Rectal smooth muscle tissue (tissue), 1 donor: ENCODE results near the gene CTNNA3.
"Not testable (repeated sequence)": the region's sequence is repeated elsewhere in the genome, so short reads cannot be mapped to it uniquely, and the experiment has no call there.

Experiments
- H3K27ac ChIP-seq: one replicate; pipeline ENCODE4 v1.7.0; 2013; ENCODE audit warnings: low read depth, low read length, inconsistent platforms
- H3K27me3 ChIP-seq: one replicate; pipeline ENCODE4 v1.7.0; 2013; ENCODE audit warnings: low read length; ENCODE audit not compliant: control insufficient read depth, insufficient read depth
- H3K36me3 ChIP-seq: one replicate; pipeline ENCODE4 v1.7.0; 2013; ENCODE audit warnings: low read length; ENCODE audit not compliant: control insufficient read depth, insufficient read depth
- H3K4me1 ChIP-seq: one replicate; pipeline ENCODE4 v1.7.0; 2013; ENCODE audit warnings: low read length; ENCODE audit not compliant: control insufficient read depth, insufficient read depth
- H3K4me3 ChIP-seq: one replicate; pipeline ENCODE4 v1.7.0; 2013; ENCODE audit warnings: low read length
- H3K9ac ChIP-seq: one replicate; pipeline ENCODE4 v1.7.0; 2013; ENCODE audit warnings: low read length

The CTNNA3 gene

GRCh38 chr10:67696029-67696428 lies at the start of gene CTNNA3:
CTNNA3 (minus strand) TSS chr10:67696195.
- H3K9ac ChIP-seq, result no peak within 1 kb of the TSS
- H3K36me3 ChIP-seq, result no peaks in the 10 kb centered on the region
- H3K4me1 ChIP-seq, result peaks cover 9% of the 10 kb centered on the region
- H3K4me3 ChIP-seq, result peak within 1 kb of the TSS; percentile 9
- H3K27me3 ChIP-seq, result no peaks in the 10 kb centered on the region
- peak within 1 kb of the TSS; percentile 48 for H3K27ac ChIP-seq

GRCh38 chr10:67735430-67735829 lies 39.4 kb upstream of the CTNNA3 start:
- Histone ChIP-seq H3K36me3 (no peaks in the 10 kb centered on the region), H3K4me3 (no peak overlapping the region), H3K4me1 (no peaks in the 10 kb centered on the region), H3K9ac (no peak overlapping the region), H3K27me3 (no peaks in the 10 kb centered on the region), H3K27ac (no peak overlapping the region)

GRCh38 chr10:67733511-67733910 lies 37.5 kb upstream of the CTNNA3 start:
- H3K4me3 ChIP-seq, result no peak overlapping the region
- no peak overlapping the region for H3K9ac ChIP-seq
- no peaks in the 10 kb centered on the region for H3K4me1 ChIP-seq
- no peaks in the 10 kb centered on the region for H3K36me3 ChIP-seq
- no peak overlapping the region for H3K27ac ChIP-seq
- no peaks in the 10 kb centered on the region for H3K27me3 ChIP-seq

- H3K4me3 ChIP-seq, result no peak overlapping the region
- H3K27me3 ChIP-seq, result no peaks in the 10 kb centered on the region
- no peak overlapping the region for H3K27ac ChIP-seq
- H3K9ac ChIP-seq, result no peak overlapping the region
- H3K36me3 ChIP-seq, result no peaks in the 10 kb centered on the region
- no peaks in the 10 kb centered on the region for H3K4me1 ChIP-seq
Observed at GRCh38 chr10:67725567-67725966, 29.6 kb upstream of the CTNNA3 start.

- H3K36me3 ChIP-seq, result no peaks in the 10 kb centered on the region
- no peak overlapping the region for H3K27ac ChIP-seq
- H3K4me1 ChIP-seq, result no peaks in the 10 kb centered on the region
- H3K9ac ChIP-seq, result no peak overlapping the region
- no peak overlapping the region for H3K4me3 ChIP-seq
- H3K27me3 ChIP-seq, result no peaks in the 10 kb centered on the region
Observed at GRCh38 chr10:67723601-67724000, 27.6 kb upstream of the CTNNA3 start.

GRCh38 chr10:67722113-67722512 lies 26.1 kb upstream of the CTNNA3 start:
- Histone ChIP-seq H3K4me3 (no peak overlapping the region), H3K27me3 (no peaks in the 10 kb centered on the region), H3K36me3 (no peaks in the 10 kb centered on the region), H3K9ac (no peak overlapping the region), H3K4me1 (no peaks in the 10 kb centered on the region), H3K27ac (no peak overlapping the region)

GRCh38 chr10:67716455-67716854 lies 20.5 kb upstream of the CTNNA3 start:
- H3K9ac ChIP-seq, H3K27ac ChIP-seq, H3K36me3 ChIP-seq, H3K4me1 ChIP-seq, H3K27me3 ChIP-seq, H3K4me3 ChIP-seq: not testable (repeated sequence)

- H3K36me3 ChIP-seq, result no peaks in the 10 kb centered on the region
- no peak overlapping the region for H3K27ac ChIP-seq
- H3K4me3 ChIP-seq, result no peak overlapping the region
- no peak overlapping the region for H3K9ac ChIP-seq
- no peaks in the 10 kb centered on the region for H3K4me1 ChIP-seq
- no peaks in the 10 kb centered on the region for H3K27me3 ChIP-seq
Observed at GRCh38 chr10:67705921-67706320, 9.9 kb upstream of the CTNNA3 start.

- not testable (repeated sequence) for H3K36me3 ChIP-seq, H3K4me3 ChIP-seq, H3K27me3 ChIP-seq, H3K4me1 ChIP-seq, H3K27ac ChIP-seq, H3K9ac ChIP-seq
Observed at GRCh38 chr10:67699613-67700270, 3.7 kb upstream of the CTNNA3 start.

- no peak overlapping the region for H3K4me3 ChIP-seq
- no peak overlapping the region for H3K9ac ChIP-seq
- H3K4me1 ChIP-seq, result peaks cover 9% of the 10 kb centered on the region
- H3K36me3 ChIP-seq, result no peaks in the 10 kb centered on the region
- no peak overlapping the region for H3K27ac ChIP-seq
- no peaks in the 10 kb centered on the region for H3K27me3 ChIP-seq
Observed at GRCh38 chr10:67698164-67698563, 2.2 kb upstream of the CTNNA3 start.

GRCh38 chr10:67697724-67698131 lies 1.7 kb upstream of the CTNNA3 start:
- H3K4me3 ChIP-seq, result no peak overlapping the region
- H3K9ac ChIP-seq, result no peak overlapping the region
- H3K36me3 ChIP-seq, result no peaks in the 10 kb centered on the region
- peaks cover 9% of the 10 kb centered on the region for H3K4me1 ChIP-seq
- H3K27me3 ChIP-seq, result no peaks in the 10 kb centered on the region
- H3K27ac ChIP-seq, result no peak overlapping the region

GRCh38 chr10:67696679-67697078 lies 684 bp upstream of the CTNNA3 start:
- Histone ChIP-seq H3K36me3 (no peaks in the 10 kb centered on the region), H3K4me1 (peaks cover 9% of the 10 kb centered on the region), H3K27me3 (no peaks in the 10 kb centered on the region), H3K27ac (no peak overlapping the region), H3K4me3 (no peak overlapping the region), H3K9ac (no peak overlapping the region)

GRCh38 chr10:67695555-67695954 lies 440 bp downstream of the CTNNA3 start:
- Histone ChIP-seq H3K9ac (no peak overlapping the region), H3K27me3 (no peaks in the 10 kb centered on the region), H3K4me1 (peaks cover 9% of the 10 kb centered on the region), H3K27ac (peak overlapping the region; percentile 48), H3K4me3 (peak overlapping the region; percentile 9), H3K36me3 (no peaks in the 10 kb centered on the region)
